Activated naive CD4-positive, alpha-beta T cell treated with anti-CD3 and anti-CD28 coated beads, Interleukin-2, amount 10 ng/mL, durations not matched to agents 7 days and 5 days (primary cell): Measurements from ENCODE around the gene ABCC6.
"Not testable (repeated sequence)": the region's sequence is repeated elsewhere in the genome, so short reads cannot be mapped to it uniquely, and the experiment has no call there.

Experiments used
- CTCF ChIA-PET: fragments of 350-600 bp; sonication (Branson Sonifier 250); formaldehyde crosslinking; loops from one replicate; lab custom pipeline; 2021; ENCODE audit warnings: antibody characterized with exemption; lab: Charles Lee
- DNase-seq: peaks from one replicate; pipeline ENCODE4 v3.0.0-alpha.2; 2020
- H3K27ac Mint-ChIP-seq: one replicate; pipeline ENCODE4 v1.8.0; 2021; ENCODE audit warnings: mild to moderate bottlenecking, moderate library complexity, mixed read lengths
- H3K27me3 Mint-ChIP-seq: one replicate; pipeline ENCODE4 v1.8.0; 2021; ENCODE audit warnings: mild to moderate bottlenecking, mixed read lengths
- H3K36me3 Mint-ChIP-seq: one replicate; pipeline ENCODE4 v1.8.0; 2021; ENCODE audit warnings: mixed read lengths
- H3K4me1 Mint-ChIP-seq: one replicate; pipeline ENCODE4 v1.8.0; 2021; ENCODE audit warnings: mixed read lengths
- H3K4me3 Mint-ChIP-seq: one replicate; pipeline ENCODE4 v1.8.0; 2021; ENCODE audit warnings: mild to moderate bottlenecking, moderate library complexity, mixed read lengths
- H3K9me3 Mint-ChIP-seq: one replicate; pipeline ENCODE4 v1.8.0; 2021; ENCODE audit warnings: mixed read lengths

The ABCC6 gene

GRCh38 chr16:16246578-16247262 lies 23.4 kb upstream of the ABCC6 start:
- DNase-seq, H3K27me3 Mint-ChIP-seq, CTCF ChIA-PET, H3K36me3 Mint-ChIP-seq, H3K4me3 Mint-ChIP-seq, H3K9me3 Mint-ChIP-seq, H3K27ac Mint-ChIP-seq, H3K4me1 Mint-ChIP-seq: not testable (repeated sequence)

DNA sequence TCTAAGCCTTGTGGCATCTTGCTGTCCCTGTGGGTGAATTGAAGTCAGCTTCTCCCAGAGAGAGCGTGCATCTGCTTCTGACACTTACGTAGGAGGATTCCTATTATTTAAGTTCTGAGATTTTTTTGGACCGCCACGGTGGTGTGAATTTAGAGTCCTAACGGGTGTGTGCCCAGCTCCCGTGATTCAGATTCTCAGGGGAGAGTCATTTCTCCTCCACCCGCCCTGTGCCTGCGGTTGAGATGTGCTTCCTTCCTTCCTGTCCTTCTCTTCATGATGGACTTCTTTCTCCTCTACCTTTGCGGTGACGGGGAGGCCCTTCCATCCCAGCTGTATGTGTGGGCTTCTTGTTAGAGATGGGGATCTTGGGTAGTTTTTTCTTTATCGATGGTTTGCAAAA lies 20.6 kb upstream of the ABCC6 start:
- DNase-seq, H3K27ac Mint-ChIP-seq, H3K4me3 Mint-ChIP-seq, H3K27me3 Mint-ChIP-seq, CTCF ChIA-PET, H3K4me1 Mint-ChIP-seq, H3K9me3 Mint-ChIP-seq, H3K36me3 Mint-ChIP-seq: not testable (repeated sequence)

DNA sequence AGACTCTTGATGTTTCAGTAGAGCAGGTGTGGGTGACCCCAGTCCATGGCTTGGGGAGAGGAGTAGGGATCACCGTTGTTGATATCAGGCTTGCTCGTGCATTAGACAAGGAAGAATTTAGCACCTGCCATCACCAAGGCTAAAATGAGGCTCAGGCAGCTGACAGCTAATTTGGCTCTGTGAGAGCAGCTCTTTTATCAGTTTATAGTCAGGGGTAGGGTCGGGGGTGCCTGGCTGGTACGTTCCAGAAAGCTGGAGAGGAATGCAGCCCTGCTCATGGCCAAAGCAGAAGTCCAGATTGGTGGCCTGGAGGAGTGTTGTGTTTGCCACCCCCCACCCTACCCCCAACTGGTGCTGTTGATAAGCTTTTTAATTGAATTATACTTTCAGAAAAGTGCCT lies 17.4 kb upstream of the ABCC6 start:
- H3K27me3 Mint-ChIP-seq, DNase-seq, H3K4me1 Mint-ChIP-seq, H3K27ac Mint-ChIP-seq, H3K36me3 Mint-ChIP-seq, H3K4me3 Mint-ChIP-seq, H3K9me3 Mint-ChIP-seq, CTCF ChIA-PET: not testable (repeated sequence)

- CTCF ChIA-PET, H3K27me3 Mint-ChIP-seq, DNase-seq, H3K4me1 Mint-ChIP-seq, H3K9me3 Mint-ChIP-seq, H3K4me3 Mint-ChIP-seq, H3K27ac Mint-ChIP-seq, H3K36me3 Mint-ChIP-seq: not testable (repeated sequence)
These were observed 14.4 kb upstream of the ABCC6 start for GRCh38 chr16:16237738-16238137.

DNA sequence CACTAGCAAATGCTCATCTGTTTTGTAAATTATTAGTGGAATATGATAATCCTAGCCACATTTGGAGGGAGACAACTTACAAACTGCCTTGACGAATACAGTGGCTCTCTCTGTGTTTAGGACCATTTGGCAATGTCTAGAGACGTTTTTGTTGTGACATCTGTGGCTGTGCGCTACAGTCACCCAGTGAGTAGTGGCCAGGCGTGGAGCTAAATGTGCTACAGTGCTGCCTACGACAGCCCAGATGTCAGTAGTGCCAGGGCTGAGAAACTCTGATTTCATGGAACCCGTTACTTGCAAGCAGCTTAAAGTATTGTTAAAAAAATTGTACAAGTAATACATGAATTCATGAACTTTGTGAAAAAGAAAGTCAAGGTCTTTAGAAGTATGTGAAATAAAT lies 13.8 kb upstream of the ABCC6 start:
- H3K4me1 Mint-ChIP-seq, H3K9me3 Mint-ChIP-seq, H3K36me3 Mint-ChIP-seq, H3K27me3 Mint-ChIP-seq, CTCF ChIA-PET, DNase-seq, H3K4me3 Mint-ChIP-seq, H3K27ac Mint-ChIP-seq: not testable (repeated sequence)

DNA sequence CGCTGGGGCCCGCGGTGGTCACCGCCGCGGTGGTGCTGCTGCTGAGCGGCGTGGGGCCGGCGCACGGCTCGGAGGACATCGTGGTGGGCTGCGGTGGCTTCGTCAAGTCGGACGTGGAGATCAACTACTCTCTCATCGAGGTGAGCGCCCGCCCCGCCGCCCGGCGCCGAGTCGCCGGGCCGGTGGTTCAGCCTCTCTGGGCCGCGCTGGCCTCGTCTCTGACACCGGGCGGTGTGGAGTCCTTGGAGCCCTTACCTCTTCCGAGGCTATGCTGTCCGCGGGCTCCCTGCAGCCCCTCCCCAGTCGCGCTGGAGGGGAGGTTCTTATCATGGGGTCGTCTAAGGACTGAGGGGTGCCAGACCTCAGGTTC lies 9.4 kb upstream of the ABCC6 start:
- H3K4me1 Mint-ChIP-seq, H3K4me3 Mint-ChIP-seq, CTCF ChIA-PET, H3K27me3 Mint-ChIP-seq, H3K27ac Mint-ChIP-seq, DNase-seq, H3K9me3 Mint-ChIP-seq, H3K36me3 Mint-ChIP-seq: not testable (repeated sequence)

DNA sequence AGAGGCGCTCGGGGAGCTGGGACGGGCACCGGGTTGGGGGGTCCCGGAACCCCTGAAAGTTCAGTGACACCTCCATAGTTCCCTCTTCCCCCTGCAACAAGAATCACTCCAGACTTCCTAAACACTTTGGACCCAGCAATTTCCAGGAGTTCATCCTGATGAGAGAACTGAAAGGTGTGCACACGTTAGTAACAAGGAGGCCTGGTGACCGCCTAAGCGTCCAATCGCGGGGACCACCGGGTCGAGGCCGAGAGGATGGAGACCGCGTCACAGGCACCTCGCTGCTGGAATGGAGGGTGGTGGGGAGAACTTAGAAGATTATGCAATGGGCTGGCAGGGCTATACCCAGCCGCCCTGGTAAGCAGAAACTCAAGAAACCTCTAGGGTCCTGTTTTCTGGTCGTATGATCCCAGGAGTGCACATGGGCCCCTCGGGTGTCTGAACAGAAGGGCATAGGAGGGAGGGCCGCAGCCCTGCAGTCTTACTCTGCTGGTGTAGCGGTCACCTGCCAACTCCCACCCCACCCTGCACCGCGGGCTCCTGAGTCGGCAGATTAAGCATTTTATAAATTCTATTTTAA lies 458 bp upstream of the ABCC6 start:
- H3K4me1 Mint-ChIP-seq, H3K9me3 Mint-ChIP-seq, H3K36me3 Mint-ChIP-seq, H3K27me3 Mint-ChIP-seq, DNase-seq, H3K27ac Mint-ChIP-seq, H3K4me3 Mint-ChIP-seq, CTCF ChIA-PET: not testable (repeated sequence)

DNA sequence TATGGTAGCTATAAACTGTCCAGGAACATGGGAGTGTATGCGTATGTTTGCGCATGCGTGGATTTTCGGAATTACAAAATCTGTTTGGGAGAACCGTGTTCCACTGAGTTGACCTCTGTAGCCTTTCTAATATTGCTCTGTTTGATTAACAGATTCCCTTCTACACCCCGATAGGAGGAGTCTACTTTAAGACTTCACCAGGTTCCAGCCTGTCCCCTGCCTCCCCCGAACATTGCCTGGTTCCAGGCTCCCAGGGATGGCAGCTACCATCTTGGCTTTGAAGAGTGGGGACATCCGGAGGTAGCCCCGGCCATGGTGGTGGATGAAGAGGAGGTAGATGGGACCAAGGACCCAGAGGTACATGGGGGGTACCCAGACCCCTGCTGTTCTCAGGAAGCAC lies 1.9 kb downstream of the ABCC6 start:
- H3K27ac Mint-ChIP-seq, DNase-seq, H3K4me1 Mint-ChIP-seq, H3K4me3 Mint-ChIP-seq, H3K36me3 Mint-ChIP-seq, H3K27me3 Mint-ChIP-seq, H3K9me3 Mint-ChIP-seq, CTCF ChIA-PET: not testable (repeated sequence)

- H3K36me3 Mint-ChIP-seq, DNase-seq, H3K4me1 Mint-ChIP-seq, CTCF ChIA-PET, H3K4me3 Mint-ChIP-seq, H3K9me3 Mint-ChIP-seq, H3K27me3 Mint-ChIP-seq, H3K27ac Mint-ChIP-seq: not testable (repeated sequence)
These were observed 2.8 kb downstream of the ABCC6 start for GRCh38 chr16:16220449-16220848.

DNA sequence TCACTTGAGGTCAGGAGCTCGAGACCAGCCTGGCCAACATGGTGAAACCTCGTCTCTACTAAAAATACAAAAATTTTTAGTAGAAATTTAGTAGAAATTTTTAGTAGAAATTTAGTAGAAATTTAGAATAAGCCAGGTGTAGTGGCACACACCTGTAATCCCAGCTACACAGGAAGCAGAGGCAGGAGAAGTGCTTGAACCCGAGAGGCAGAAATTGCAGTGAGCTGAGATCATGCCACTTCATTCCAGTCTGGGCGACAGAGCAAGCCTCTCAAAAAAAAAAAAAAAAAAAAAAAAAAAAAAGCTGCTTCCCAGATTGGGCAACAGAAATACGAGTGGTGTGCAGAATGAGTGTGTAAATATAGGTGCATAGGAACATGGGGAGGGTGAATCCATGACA lies 4.5 kb downstream of the ABCC6 start:
- DNase-seq, H3K36me3 Mint-ChIP-seq, H3K4me1 Mint-ChIP-seq, CTCF ChIA-PET, H3K9me3 Mint-ChIP-seq, H3K4me3 Mint-ChIP-seq, H3K27ac Mint-ChIP-seq, H3K27me3 Mint-ChIP-seq: not testable (repeated sequence)

- H3K27me3 Mint-ChIP-seq, H3K9me3 Mint-ChIP-seq, DNase-seq, H3K4me1 Mint-ChIP-seq, H3K36me3 Mint-ChIP-seq, H3K27ac Mint-ChIP-seq, H3K4me3 Mint-ChIP-seq, CTCF ChIA-PET: not testable (repeated sequence)
These were observed 4.9 kb downstream of the ABCC6 start for GRCh38 chr16:16218349-16218748.

DNA sequence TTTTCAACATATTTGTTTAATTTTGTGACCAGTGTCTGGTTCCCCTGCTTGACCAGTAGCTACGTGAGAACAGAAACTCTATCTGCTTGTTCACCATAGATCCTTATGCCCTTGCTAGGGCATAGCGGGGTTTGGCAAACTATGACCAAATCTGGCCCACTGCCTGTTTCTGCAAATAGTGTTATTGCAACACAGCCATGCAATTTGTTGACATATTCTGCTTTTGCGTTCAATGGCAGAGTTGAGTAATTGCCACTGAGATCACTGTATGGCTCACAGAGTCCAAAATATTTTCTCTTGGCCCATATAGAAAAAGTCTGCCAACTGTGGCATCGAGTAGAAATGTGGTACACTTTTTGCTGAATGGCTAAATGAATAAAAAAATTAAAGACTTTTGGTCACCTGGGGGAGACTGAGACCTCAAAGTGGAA lies 9.4 kb downstream of the ABCC6 start:
- H3K4me1 Mint-ChIP-seq, H3K27me3 Mint-ChIP-seq, H3K27ac Mint-ChIP-seq, H3K9me3 Mint-ChIP-seq, DNase-seq, H3K36me3 Mint-ChIP-seq, CTCF ChIA-PET, H3K4me3 Mint-ChIP-seq: not testable (repeated sequence)

- H3K27ac Mint-ChIP-seq, H3K27me3 Mint-ChIP-seq, H3K9me3 Mint-ChIP-seq, H3K4me1 Mint-ChIP-seq, DNase-seq, H3K4me3 Mint-ChIP-seq, H3K36me3 Mint-ChIP-seq, CTCF ChIA-PET: not testable (repeated sequence)
These were observed 11.9 kb downstream of the ABCC6 start for GRCh38 chr16:16211404-16211803.

DNA sequence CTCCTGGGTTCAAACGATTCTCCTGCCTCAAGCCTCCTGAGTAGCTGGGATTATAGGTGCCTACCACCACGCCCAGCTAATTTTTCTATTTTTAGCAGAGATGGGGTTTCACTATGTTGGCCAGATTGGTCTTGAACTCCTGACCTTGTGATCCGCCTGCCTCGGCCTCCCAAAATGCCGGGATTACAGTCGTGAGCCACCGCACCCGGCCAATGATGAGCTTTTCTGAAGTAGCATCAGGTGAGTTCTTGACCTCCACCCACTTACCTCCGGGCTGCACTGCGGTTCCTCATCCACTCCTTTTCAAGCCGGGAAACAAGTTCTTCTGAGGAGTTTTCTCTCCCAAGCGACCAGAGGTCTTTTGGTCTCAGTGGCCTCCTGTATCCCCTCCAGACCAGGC lies 14.8 kb downstream of the ABCC6 start:
- DNase-seq, H3K4me3 Mint-ChIP-seq, H3K36me3 Mint-ChIP-seq, CTCF ChIA-PET, H3K4me1 Mint-ChIP-seq, H3K27me3 Mint-ChIP-seq, H3K27ac Mint-ChIP-seq, H3K9me3 Mint-ChIP-seq: not testable (repeated sequence)

DNA sequence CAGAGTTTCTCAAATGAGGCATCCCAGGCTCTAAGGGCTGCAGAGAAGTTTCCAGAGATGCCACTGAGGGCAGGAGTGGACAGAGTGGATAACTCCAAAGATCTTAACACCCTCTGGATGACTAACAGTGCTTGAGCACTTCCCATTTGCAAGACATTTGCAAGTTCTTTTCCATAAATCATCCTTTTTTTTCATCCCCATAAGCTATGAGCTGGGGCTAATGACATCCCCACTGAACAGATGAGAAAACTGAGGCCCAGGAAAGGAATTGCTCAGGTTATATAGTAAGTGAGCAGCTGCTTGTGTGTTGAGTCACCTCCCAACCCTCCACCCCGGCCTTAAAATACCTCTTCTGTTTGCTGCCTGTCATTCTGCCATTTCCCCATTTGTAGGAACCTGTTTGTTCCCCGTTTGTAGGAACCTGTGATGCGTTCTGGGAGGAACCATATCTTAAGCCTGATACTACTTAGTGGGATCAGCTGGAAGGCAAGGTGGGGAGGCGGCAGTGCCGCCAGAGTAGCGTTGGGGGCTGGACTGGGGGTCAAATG lies 15.4 kb downstream of the ABCC6 start:
- H3K4me1 Mint-ChIP-seq, H3K4me3 Mint-ChIP-seq, CTCF ChIA-PET: not testable (repeated sequence)

More for the DNA sequence above, 15.4 kb downstream of the ABCC6 start:
- not testable (repeated sequence) for H3K36me3 Mint-ChIP-seq, H3K9me3 Mint-ChIP-seq, DNase-seq, H3K27ac Mint-ChIP-seq, H3K27me3 Mint-ChIP-seq
